Thyroid gland (tissue), 4 donors: ENCODE data around the gene CSTF3. TPM values are rescaled to one million over a fixed set of nuclear protein-coding genes. Genes with fewer than 3 reads are reported as not detected.
"Not testable (repeated sequence)": the region's sequence is repeated elsewhere in the genome, so short reads cannot be mapped to it uniquely, and the experiment has no call there.

Source experiments
- DNase-seq, 2 donors: peaks; one replicate each; pipeline ENCODE4 v3.0.0-alpha.2; 2019
- H3K27ac ChIP-seq, 3 donors: fragments of 200-600 bp; sonication (generic); 1 replicate in 2 of 3; 2 replicates in 1 of 3; pipeline ENCODE4 v1.5.1; 2016 to 2019; ENCODE audit warnings: mild to moderate bottlenecking in 1 of 3, moderate library complexity in 1 of 3
- H3K27me3 ChIP-seq: fragments of 200-600 bp; sonication (generic); one replicate; pipeline ENCODE4 v1.5.1; 2019
- H3K36me3 ChIP-seq, 2 donors: fragments of 200-600 bp; sonication (generic); one replicate each; pipeline ENCODE4 v1.5.1; 2016 to 2019
- H3K4me1 ChIP-seq, 2 donors: fragments of 200-600 bp; sonication (generic); one replicate each; pipeline ENCODE4 v1.5.1; 2017 to 2019
- H3K4me3 ChIP-seq, 3 donors: fragments of 200-600 bp; sonication (generic); replicated peaks in 1 of 3; 1 replicate in 2 of 3; 2 replicates in 1 of 3; pipeline ENCODE4 v1.5.1; 2016; ENCODE audit warnings: mild to moderate bottlenecking in 1 of 3
- H3K9me3 ChIP-seq: fragments of 200-600 bp; sonication (generic); one replicate; pipeline ENCODE4 v1.5.1; 2017
- POLR2A ChIP-seq, 2 donors: fragments of 450-650 bp; IDR thresholded peaks; one replicate each; pipeline ENCODE4 v1.6.1; 2017; ENCODE audit warnings: antibody characterized with exemption in 2 of 2, mild to moderate bottlenecking in 2 of 2, moderate library complexity in 1 of 2
- WGBS, 2 donors: methylation state at CpG; one replicate each; pipeline ENCODE4 v1.1.5; 2017; 5-methylcytosine and 5-hydroxymethylcytosine counted together
- intact Hi-C: fragments of 100-400 bp; cut with DNase I; formaldehyde crosslinking; loops from one replicate; pipeline ENCODE4 v1.15.1; 2023
- total RNA-seq, 4 donors: library from RNA; depleted of rRNA; stranded (reverse); fragments of >200 nt; gene quantifications; one replicate each; pipeline ENCODE4 v1.2.3, GENCODE V29; 2016
- TF ChIP-seq, protein P1 (sequence below), 6 experiments: fragments of 200-600 bp in 3 of 6; fragments of 450-650 bp in 3 of 6; sonication (generic) in 3 of 6; IDR thresholded peaks; one replicate each; pipeline ENCODE4 v1.5.1; 2016 to 2019; ENCODE audit warnings: antibody characterized with exemption in 6 of 6, mild to moderate bottlenecking in 2 of 6, inconsistent platforms in 1 of 6, moderate library complexity in 1 of 6

CSTF3 gene
- total RNA-seq, 4 donors from 2014 or later: 18.1 to 30.4 (median 26.2) TPM

DNA sequence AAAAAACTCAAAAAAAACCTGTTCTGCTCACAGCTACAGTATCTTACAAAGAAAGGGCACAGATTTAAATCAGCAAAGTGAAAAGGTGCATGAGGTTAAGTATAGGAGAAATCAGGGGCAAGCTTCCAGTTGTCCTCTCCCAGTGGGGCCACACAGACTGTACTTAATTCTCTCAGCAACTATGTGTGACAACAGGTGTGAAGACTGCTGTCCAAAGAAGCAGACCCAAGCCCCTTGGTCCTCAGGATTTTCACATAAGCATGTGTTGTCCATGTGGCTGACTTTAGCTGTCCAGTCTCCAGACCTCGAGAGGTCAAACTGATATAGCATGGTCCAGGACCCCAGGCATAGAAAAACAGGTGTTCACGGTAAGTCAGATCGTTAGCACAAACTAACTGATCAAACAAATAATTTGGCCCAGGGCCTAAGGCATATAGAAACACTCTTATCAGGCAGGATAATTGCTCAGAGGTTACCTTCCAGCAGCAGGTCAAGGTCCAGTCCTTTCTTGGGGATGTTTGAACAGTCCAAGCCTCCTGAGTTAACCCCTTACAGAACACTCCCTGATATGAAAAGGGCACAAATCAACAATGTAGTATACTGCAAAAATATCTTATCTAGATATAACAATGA, 21.1 kb upstream of the CSTF3 start:
- Histone ChIP-seq H3K4me1 (no peaks in the 10 kb centered on the region), H3K4me3 (no peak overlapping the region), H3K27ac (no peak overlapping the region), H3K36me3 (no peaks in the 10 kb centered on the region), H3K9me3 (no peaks in the 10 kb centered on the region), H3K27me3 (no peaks in the 10 kb centered on the region)
- intact Hi-C loops: no loop called here
- no peak for DNase-seq
- 40 to 55% methylated on average over 3 of the region's 3 CpGs for WGBS, 2 donors
- no peak for TF ChIP-seq POLR2A (IDR thresholded peaks at IDR 0.05)
- TF ChIP-seq, protein P1, sequence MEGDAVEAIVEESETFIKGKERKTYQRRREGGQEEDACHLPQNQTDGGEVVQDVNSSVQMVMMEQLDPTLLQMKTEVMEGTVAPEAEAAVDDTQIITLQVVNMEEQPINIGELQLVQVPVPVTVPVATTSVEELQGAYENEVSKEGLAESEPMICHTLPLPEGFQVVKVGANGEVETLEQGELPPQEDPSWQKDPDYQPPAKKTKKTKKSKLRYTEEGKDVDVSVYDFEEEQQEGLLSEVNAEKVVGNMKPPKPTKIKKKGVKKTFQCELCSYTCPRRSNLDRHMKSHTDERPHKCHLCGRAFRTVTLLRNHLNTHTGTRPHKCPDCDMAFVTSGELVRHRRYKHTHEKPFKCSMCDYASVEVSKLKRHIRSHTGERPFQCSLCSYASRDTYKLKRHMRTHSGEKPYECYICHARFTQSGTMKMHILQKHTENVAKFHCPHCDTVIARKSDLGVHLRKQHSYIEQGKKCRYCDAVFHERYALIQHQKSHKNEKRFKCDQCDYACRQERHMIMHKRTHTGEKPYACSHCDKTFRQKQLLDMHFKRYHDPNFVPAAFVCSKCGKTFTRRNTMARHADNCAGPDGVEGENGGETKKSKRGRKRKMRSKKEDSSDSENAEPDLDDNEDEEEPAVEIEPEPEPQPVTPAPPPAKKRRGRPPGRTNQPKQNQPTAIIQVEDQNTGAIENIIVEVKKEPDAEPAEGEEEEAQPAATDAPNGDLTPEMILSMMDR (IDR thresholded peaks at IDR 0.05): no peak

DNA sequence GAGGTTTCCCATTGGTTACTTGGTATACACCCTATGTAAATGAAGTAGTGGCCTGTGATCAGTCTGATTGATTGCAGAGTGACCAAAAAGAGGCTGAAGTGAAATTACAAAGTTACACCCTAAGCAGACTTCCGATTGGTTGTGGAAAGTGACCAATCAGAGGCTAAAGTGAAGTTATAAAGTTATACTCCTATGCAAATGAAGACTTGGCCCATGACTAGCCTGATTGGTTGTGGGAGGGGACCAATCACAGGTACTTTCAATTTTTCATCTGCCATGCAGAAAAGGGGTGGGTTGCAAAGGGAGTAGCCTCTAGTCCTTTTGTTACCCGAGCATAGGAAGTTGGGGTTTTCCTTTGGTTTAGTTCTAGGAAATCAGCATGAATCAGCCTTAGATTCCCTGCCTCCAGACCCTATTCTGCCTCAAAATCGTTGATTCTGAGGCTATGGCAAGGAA, 18.1 kb upstream of the CSTF3 start:
- no peaks in the 10 kb centered on the region for H3K9me3 ChIP-seq
- no peak for DNase-seq
- intact Hi-C loops: no loop called here
- no peak overlapping the region for H3K27ac ChIP-seq
- WGBS, 2 donors: 65 to 82% methylated on average over 3 of the region's 3 CpGs
- TF ChIP-seq POLR2A (IDR thresholded peaks at IDR 0.05): no peak
- TF ChIP-seq, protein P1 (IDR thresholded peaks at IDR 0.05): no peak
- H3K4me1 ChIP-seq: no peaks in the 10 kb centered on the region
- no peaks in the 10 kb centered on the region for H3K27me3 ChIP-seq
- no peak overlapping the region for H3K4me3 ChIP-seq
- no peaks in the 10 kb centered on the region for H3K36me3 ChIP-seq

- Histone ChIP-seq H3K27me3 (no peaks in the 10 kb centered on the region), H3K36me3 (no peaks in the 10 kb centered on the region), H3K9me3 (no peaks in the 10 kb centered on the region), H3K4me3 (no peak overlapping the region), H3K4me1 (no peaks in the 10 kb centered on the region), H3K27ac (no peak overlapping the region)
- WGBS, 2 donors: 67 to 71% methylated on average over 5 of the region's 5 CpGs
- TF ChIP-seq, protein P1 (IDR thresholded peaks at IDR 0.05): no peak
- no peak for DNase-seq
- intact Hi-C loops: no loop called here
Measured at GRCh38 chr11:33178443-33179180, 17.3 kb upstream of the CSTF3 start.

- no peak overlapping the region for H3K27ac ChIP-seq
- H3K4me1 ChIP-seq: peaks cover 0 to 3% of the 10 kb centered on the region in 2 donors
- DNase-seq: no peak
- H3K27me3 ChIP-seq: no peaks in the 10 kb centered on the region
- intact Hi-C loops: no loop called here
- no peaks in the 10 kb centered on the region for H3K36me3 ChIP-seq
- no peak overlapping the region for H3K4me3 ChIP-seq
- no peak for TF ChIP-seq POLR2A (IDR thresholded peaks at IDR 0.05)
- TF ChIP-seq, protein P1 (IDR thresholded peaks at IDR 0.05): no peak
- 86 to 93% methylated on average over 8 of the region's 8 CpGs for WGBS, 2 donors
- H3K9me3 ChIP-seq: no peaks in the 10 kb centered on the region
Measured at GRCh38 chr11:33177676-33178336, 16.5 kb upstream of the CSTF3 start.

DNA sequence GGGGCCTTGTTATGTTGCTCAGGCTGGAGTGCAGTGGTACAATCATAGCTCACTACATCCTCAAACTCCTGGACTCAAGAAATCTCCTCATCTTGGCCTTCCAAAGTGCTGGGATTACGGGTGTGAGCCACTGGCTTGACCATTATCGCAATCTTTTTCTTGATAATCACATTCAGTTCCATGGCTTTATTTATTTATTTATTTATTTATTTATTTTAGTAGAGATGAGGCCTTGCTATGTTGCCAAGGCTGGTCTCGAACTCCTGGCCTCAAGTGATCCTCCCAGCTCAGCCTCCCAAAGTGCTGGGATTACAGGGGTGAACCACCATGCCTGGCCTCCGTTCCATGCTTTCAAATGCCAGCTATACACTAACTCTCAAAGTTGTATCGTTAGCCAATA, 15.5 kb upstream of the CSTF3 start:
- H3K27me3 ChIP-seq, H3K4me3 ChIP-seq, intact Hi-C loops, H3K9me3 ChIP-seq, H3K36me3 ChIP-seq, DNase-seq, H3K27ac ChIP-seq: not testable (repeated sequence)
- H3K4me1 ChIP-seq: peaks cover 0 to 13% of the 10 kb centered on the region in 2 donors
- 96 to 97% methylated on average over 5 of the region's 5 CpGs for WGBS, 2 donors
